A673 (cell line): ENCODE results near the gene SFN.

Source experiments
- CTCF ChIP-seq: fragments of 300-800, 200-600 bp; sonication (generic); conservative IDR thresholded peaks from 2 replicates; pipeline ENCODE4 v1.5.1; 2017; ENCODE audit warnings: low read depth, mild to moderate bottlenecking, antibody characterized with exemption, low read length, moderate library complexity, mixed read lengths
- EZH2 ChIP-seq: fragments of 200-600 bp; sonication (generic); IDR thresholded peaks from 2 replicates; pipeline ENCODE4 v1.6.1; 2017; ENCODE audit warnings: borderline replicate concordance, low read depth, mild to moderate bottlenecking, mixed read lengths, antibody characterized with exemption, low read length; ENCODE audit not compliant: poor library complexity, severe bottlenecking

- no peak for TF ChIP-seq CTCF
- TF ChIP-seq EZH2, result no peak
Measured at GRCh38 chr1:26856604-26857469, 6.1 kb upstream of the SFN start.
